Endothelial cell of umbilical vein (primary cell): Measurements from ENCODE around the gene PCF11. TPM values are rescaled to one million over a fixed set of nuclear protein-coding genes. Genes with fewer than 3 reads are reported as not detected.

Experiments
- BruUV-seq: library from RNA; stranded (reverse); fragments of 400-500 nt; replicated peaks from 2 replicates; lab custom pipeline; 2021; lab: Mats Ljungman, UMichigan
- CTCF ChIA-PET: fragments of 300-600, 350-600 bp; sonication (Branson Sonifier 250); formaldehyde crosslinking; loops from one replicate; lab custom pipeline; 2021; ENCODE audit warnings: antibody characterized with exemption, inconsistent platforms; lab: Charles Lee
- POLR2A ChIA-PET: fragments of 300-600, 350-600 bp; sonication (Branson Sonifier 250); formaldehyde crosslinking; loops from one replicate; lab custom pipeline; 2021; ENCODE audit warnings: antibody characterized with exemption, inconsistent platforms; lab: Charles Lee
- DNase-seq: peaks from one replicate; pipeline ENCODE4 v3.0.0-alpha.2; 2011; ENCODE audit warnings: low read depth, low spot score
- FAIRE-seq: peaks from 2 replicates; lab custom pipeline; 2011; peaks lifted over from hg19 to GRCh38; lab: Jason Lieb, UNC
- H2AFZ ChIP-seq: 2 replicates; pipeline ENCODE4 v1.6.0; 2012; ENCODE audit warnings: low read depth, low read length, control low read depth, inconsistent platforms
- H3K27ac ChIP-seq: 2 replicates; pipeline ENCODE4 v1.5.1; 2011; ENCODE audit warnings: low read depth, mild to moderate bottlenecking, control low read depth, low read length, moderate library complexity; ENCODE audit not compliant: insufficient read depth
- H3K27me3 ChIP-seq, 2 experiments: 2 replicates each; pipeline versions ENCODE4 v1.6.0 to v1.6.1; 2011; ENCODE audit warnings: low read length in 2 of 2, mixed read lengths in 1 of 2; ENCODE audit not compliant: control insufficient read depth in 2 of 2, insufficient read depth in 2 of 2
- H3K36me3 ChIP-seq, 2 experiments: 2 replicates in 1 of 2; 3 replicates in 1 of 2; pipeline ENCODE4 v1.5.1; 2011; ENCODE audit warnings: low read length in 2 of 2, mild to moderate bottlenecking in 1 of 2, moderate library complexity in 1 of 2; ENCODE audit not compliant: control insufficient read depth in 2 of 2, insufficient read depth in 2 of 2; ENCODE audit errors: extremely low read depth in 1 of 2
- H3K4me1 ChIP-seq: 3 replicates; pipeline ENCODE4 v1.5.1; 2011; ENCODE audit warnings: mild to moderate bottlenecking, low read length; ENCODE audit not compliant: control insufficient read depth, insufficient read depth; ENCODE audit errors: extremely low read depth
- H3K4me2 ChIP-seq: 2 replicates; pipeline ENCODE4 v1.6.1; 2011; ENCODE audit warnings: low read length, control low read depth, mixed read lengths; ENCODE audit not compliant: insufficient read depth
- H3K4me3 ChIP-seq, 3 experiments: fragments of 200-600 bp in 1 of 3; sonication (generic), shearing (Covaris generic) in 1 of 3; replicated peaks in 1 of 3; 2 replicates each; pipeline ENCODE4 v1.5.1; 2011 to 2016; ENCODE audit warnings: control low read depth in 3 of 3, low read length in 3 of 3, mild to moderate bottlenecking in 2 of 3, inconsistent platforms in 1 of 3, low read depth in 1 of 3, moderate library complexity in 1 of 3; ENCODE audit not compliant: insufficient read depth in 1 of 3
- H3K79me2 ChIP-seq: 2 replicates; pipeline ENCODE4 v1.6.0; 2012; ENCODE audit warnings: low read length, inconsistent platforms; ENCODE audit not compliant: control insufficient read depth, insufficient read depth
- H3K9ac ChIP-seq: replicated peaks from 2 replicates; pipeline ENCODE3; 2011; ENCODE audit warnings: low read length, control low read depth; ENCODE audit not compliant: insufficient read depth; ENCODE audit errors: extremely low read depth
- H3K9me1 ChIP-seq: replicated peaks from 3 replicates; pipeline ENCODE4 v1.6.0; 2011; ENCODE audit warnings: mild to moderate bottlenecking, low read length; ENCODE audit not compliant: control insufficient read depth, insufficient read depth; ENCODE audit errors: extremely low read depth
- H3K9me3 ChIP-seq: replicated peaks from 2 replicates; pipeline ENCODE4 v1.5.1; 2012; ENCODE audit warnings: low read length, inconsistent platforms; ENCODE audit not compliant: control insufficient read depth, insufficient read depth
- H4K20me1 ChIP-seq: replicated peaks from 2 replicates; pipeline ENCODE3; 2011; ENCODE audit warnings: mild to moderate bottlenecking, low read length; ENCODE audit not compliant: control insufficient read depth, insufficient read depth; ENCODE audit errors: extremely low read depth
- CTCF ChIP-seq, 2 donors: IDR thresholded peaks; 1 replicate in 1 of 2; 2 replicates in 1 of 2; pipeline ENCODE4 v1.5.1; 2011; ENCODE audit warnings: low read length in 2 of 2, mild to moderate bottlenecking in 2 of 2, moderate library complexity in 2 of 2, control low read depth in 1 of 2, inconsistent platforms in 1 of 2, low read depth in 1 of 2; ENCODE audit not compliant: insufficient read depth in 1 of 2; ENCODE audit errors: extremely low read depth in 1 of 2
- EZH2 ChIP-seq: IDR thresholded peaks from 2 replicates; pipeline ENCODE4 v1.6.1; 2012; ENCODE audit warnings: borderline replicate concordance, low read depth, mild to moderate bottlenecking, moderate library complexity, low read length, inconsistent platforms; ENCODE audit not compliant: severe bottlenecking
- FOS ChIP-seq: IDR thresholded peaks from 2 replicates; pipeline ENCODE4 v1.6.1; 2011; ENCODE audit warnings: mild to moderate bottlenecking, low read length, moderate library complexity, borderline replicate concordance; ENCODE audit not compliant: insufficient read depth
- GATA2 ChIP-seq: IDR thresholded peaks from 2 replicates; pipeline ENCODE4 v1.7.0; 2011; ENCODE audit warnings: low read depth, mild to moderate bottlenecking, moderate library complexity, mixed read lengths, low read length; ENCODE audit not compliant: insufficient read length, insufficient read depth
- JUN ChIP-seq: IDR thresholded peaks from 2 replicates; pipeline ENCODE4 v1.6.1; 2011; ENCODE audit warnings: borderline replicate concordance, low read depth; ENCODE audit not compliant: insufficient read length, insufficient read depth
- MAX ChIP-seq: IDR thresholded peaks from 2 replicates; pipeline ENCODE4 v1.6.1; 2011; ENCODE audit not compliant: insufficient read depth, insufficient read length
- MYC ChIP-seq: IDR thresholded peaks from one replicate; pipeline ENCODE4 v1.6.1; 2011; ENCODE audit warnings: mild to moderate bottlenecking, low read depth, low read length
- POLR2A ChIP-seq: IDR thresholded peaks from 2 replicates; pipeline ENCODE4 v1.6.1; 2012; ENCODE audit warnings: low read depth, mild to moderate bottlenecking, control low read depth, low read length
- POLR2AphosphoS5 ChIP-seq: IDR thresholded peaks from 2 replicates; pipeline ENCODE4 v1.6.1; 2012; ENCODE audit warnings: low read depth, mild to moderate bottlenecking, control low read depth, low read length, moderate library complexity; ENCODE audit not compliant: insufficient read depth
- dilution Hi-C: fragments of 300-500 bp; cut with MboI; formaldehyde crosslinking; loops from one replicate; pipeline ENCODE4 v1.15.0; 2019; ENCODE audit warnings: low sequenced_read_pairs; ENCODE audit not compliant: extremely low pct_ligation_motif_present
- intact Hi-C: fragments of 100-400 bp; cut with micrococcal nuclease; formaldehyde crosslinking; loops from one replicate; pipeline ENCODE4 v1.10.0; 2022
- polyA plus RNA-seq, 4 experiments: library from polyadenylated mRNA; depleted of rRNA in 3 of 4; stranded (reverse) in 3 of 4; unstranded in 1 of 4; fragments of >200 nt; gene quantifications; 2 replicates each; pipeline versions ENCODE4 v1.2.1 to v1.2.3, GENCODE V29; 2011 to 2012; ENCODE audit warnings: missing spikeins in 1 of 4
- total RNA-seq: library from RNA; stranded (reverse); gene quantifications from 2 replicates; pipeline ENCODE4 v1.2.3, GENCODE V29; 2021

Gene PCF11
- total and polyA plus RNA-seq, 2 donors (not counting 3 experiments of a cell fraction or from before 2014, with no cell fraction given), result 38.0 to 51.2 TPM

- Histone ChIP-seq H3K4me2 (no peak overlapping the region), H4K20me1 (peaks cover 20% of the 10 kb centered on the region), H3K4me1 (peaks cover 25% of the 10 kb centered on the region), H3K9ac (no peak overlapping the region), H3K27me3 (no peaks in the 10 kb centered on the region), H3K4me3 (no peak overlapping the region), H3K9me3 (no peaks in the 10 kb centered on the region), H3K9me1 (no peaks in the 10 kb centered on the region), H3K79me2 (peaks cover 91% of the 10 kb centered on the region), H3K36me3 (peaks cover 16 to 35% of the 10 kb centered on the region in 2 experiments), H3K27ac (no peak overlapping the region), H2AFZ (no peak overlapping the region)
- FAIRE-seq (no peak), DNase-seq (no peak)
- ChIA-PET POLR2A (interaction anchor here (1.6 kb wide), 1 partner anchor 15 kb away, joined by 4 read pairs; the partner anchor contains the start of gene PCF11), CTCF (interaction anchor here (0.7 to 1.4 kb wide), 2 partner anchors 9 to 77 kb away, joined by 3 read pairs; no protein-coding TSS in a partner anchor)
- BruUV-seq, result no TSS peak
- dilution Hi-C loops (no loop called here), intact Hi-C loops (no loop called here)
- TF ChIP-seq POLR2AphosphoS5 (no peak), CTCF (IDR thresholded peaks at IDR 0.05; ENCODE audit: extremely low read depth in 1 of 2, insufficient read depth in 1 of 2, low read depth in 1 of 2, low read length in 2 of 2) (no peak), FOS (no peak), MAX (no peak), POLR2A (no peak), JUN (no peak), MYC (no peak), GATA2 (no peak), EZH2 (no peak)
These were observed 15.6 kb downstream of the PCF11 start for GRCh38 chr11:83172551-83172950.
